Measurements from ENCODE around the gene MTHFD2L.

MTHFD2L gene

DNA sequence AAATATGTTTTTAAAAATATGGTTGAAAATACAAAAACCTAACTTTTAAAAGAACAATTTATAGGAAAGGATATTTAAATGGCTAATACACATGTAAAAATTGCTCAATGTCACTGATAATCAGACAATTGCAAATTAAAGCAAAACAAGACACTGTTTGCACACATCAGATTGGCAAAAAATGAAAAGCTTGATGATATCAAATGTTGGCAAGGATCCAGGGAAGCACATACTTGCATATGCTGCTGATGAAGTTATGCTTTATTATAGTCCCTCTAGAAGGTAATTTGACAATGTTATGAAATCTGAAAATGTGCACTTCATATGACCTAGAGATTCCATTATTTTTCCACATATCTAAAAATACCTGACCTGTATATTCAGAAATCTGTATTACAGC, 104.6 kb downstream of the MTHFD2L start:
- Histone ChIP-seq H2BK15ac (replicated peaks; ENCODE audit: low read depth) (no peak overlapping the region), H3K27me3 (ENCODE audit: insufficient read depth, low read length, poor library complexity) (no peaks in the 10 kb centered on the region), H3K18ac (ENCODE audit: low read length) (no peak overlapping the region), H3K4me3 (ENCODE audit: low read length) (no peak overlapping the region), H3K4me1 (ENCODE audit: control insufficient read depth, low read depth, low read length) (no peaks in the 10 kb centered on the region), H3K27ac (ENCODE audit: low read depth, low read length) (no peak overlapping the region), H2BK120ac (ENCODE audit: low read depth, low read length) (no peak overlapping the region), H3K56ac (ENCODE audit: low read length) (no peak overlapping the region), H3K9ac (ENCODE audit: low read length) (no peak overlapping the region), H4K8ac (ENCODE audit: low read depth, low read length) (no peak overlapping the region), H4K5ac (ENCODE audit: low read length) (no peak overlapping the region), H3K4me2 (ENCODE audit: low read length) (no peak overlapping the region), H2AK5ac (ENCODE audit: low read length) (no peak overlapping the region), H3K23ac (ENCODE audit: low read length) (no peak overlapping the region), H2BK5ac (ENCODE audit: low read length) (no peak overlapping the region), H3K4ac (ENCODE audit: low read depth, low read length) (no peak overlapping the region), H3K36me3 (ENCODE audit: control insufficient read depth, insufficient read depth, low read length) (no peaks in the 10 kb centered on the region), H3K79me2 (ENCODE audit: control insufficient read depth, insufficient read depth, low read length) (no peaks in the 10 kb centered on the region), H3K79me1 (ENCODE audit: low read length) (no peaks in the 10 kb centered on the region)
- no peak for DNase-seq

DNA sequence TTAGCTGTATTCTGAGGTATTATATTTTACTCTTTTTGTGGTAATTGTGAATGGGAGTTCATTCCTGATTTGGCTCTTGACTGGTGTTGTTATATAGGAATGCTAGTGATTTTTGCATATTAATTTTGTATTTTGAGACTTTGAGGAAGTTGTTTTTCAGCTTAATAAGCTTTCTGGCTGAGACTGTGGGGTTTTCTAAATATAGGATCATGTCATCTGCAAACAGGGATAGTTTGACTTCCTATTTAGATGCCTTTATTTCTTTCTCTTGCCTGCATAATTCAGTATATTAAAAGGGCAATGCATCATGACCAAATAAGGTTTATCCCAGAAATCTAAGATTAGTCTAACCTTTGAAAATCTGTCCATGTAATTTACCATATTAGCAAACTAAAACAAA, 105.6 kb downstream of the MTHFD2L start:
- Histone ChIP-seq H3K9ac (ENCODE audit: low read length) (no peak overlapping the region), H4K8ac (ENCODE audit: low read depth, low read length) (no peak overlapping the region), H3K23ac (ENCODE audit: low read length) (no peak overlapping the region), H3K4ac (ENCODE audit: low read depth, low read length) (no peak overlapping the region), H3K27ac (ENCODE audit: low read depth, low read length) (no peak overlapping the region), H3K79me1 (ENCODE audit: low read length) (no peaks in the 10 kb centered on the region), H2BK5ac (ENCODE audit: low read length) (no peak overlapping the region), H3K56ac (ENCODE audit: low read length) (no peak overlapping the region), H3K4me2 (ENCODE audit: low read length) (no peak overlapping the region), H4K5ac (ENCODE audit: low read length) (no peak overlapping the region), H3K36me3 (ENCODE audit: control insufficient read depth, insufficient read depth, low read length) (no peaks in the 10 kb centered on the region), H2BK15ac (replicated peaks; ENCODE audit: low read depth) (no peak overlapping the region), H2AK5ac (ENCODE audit: low read length) (no peak overlapping the region), H3K27me3 (ENCODE audit: insufficient read depth, low read length, poor library complexity) (no peaks in the 10 kb centered on the region), H3K4me1 (ENCODE audit: control insufficient read depth, low read depth, low read length) (no peaks in the 10 kb centered on the region), H3K79me2 (ENCODE audit: control insufficient read depth, insufficient read depth, low read length) (no peaks in the 10 kb centered on the region), H3K18ac (ENCODE audit: low read length) (no peak overlapping the region), H3K4me3 (ENCODE audit: low read length) (no peak overlapping the region), H2BK120ac (ENCODE audit: low read depth, low read length) (no peak overlapping the region)
- no peak for DNase-seq

DNA sequence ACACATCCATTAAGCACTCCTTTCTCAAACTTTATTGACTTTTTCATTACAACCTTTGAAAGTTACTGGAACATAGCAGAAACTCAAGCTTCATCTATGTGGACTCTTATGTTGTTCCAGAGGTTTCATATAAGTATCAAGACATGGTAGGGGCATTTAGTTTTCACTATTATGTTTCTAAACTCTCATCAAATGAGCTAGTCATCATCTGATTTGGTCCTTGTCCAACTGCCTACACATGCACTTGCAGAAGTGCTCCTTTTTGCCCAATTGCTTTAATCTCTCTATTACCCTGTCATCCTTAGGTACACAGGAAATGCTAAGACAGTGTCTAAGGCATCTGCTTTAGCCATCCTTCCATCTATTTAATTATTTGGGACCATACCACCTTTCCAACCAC, 108.2 kb downstream of the MTHFD2L start:
- no peaks in the 10 kb centered on the region for H3K36me3 ChIP-seq (ENCODE audit: control insufficient read depth, insufficient read depth, low read length)
- DNase-seq = no peak
- H3K79me2 ChIP-seq (ENCODE audit: control insufficient read depth, insufficient read depth, low read length) = no peaks in the 10 kb centered on the region
- H3K18ac ChIP-seq (ENCODE audit: low read length) = no peak overlapping the region
- H3K4me3 ChIP-seq (ENCODE audit: low read length) = no peak overlapping the region
- H2AK5ac ChIP-seq (ENCODE audit: low read length) = no peak overlapping the region
- no peak overlapping the region for H2BK5ac ChIP-seq (ENCODE audit: low read length)
- no peak overlapping the region for H3K4me2 ChIP-seq (ENCODE audit: low read length)
- no peaks in the 10 kb centered on the region for H3K27me3 ChIP-seq (ENCODE audit: insufficient read depth, low read length, poor library complexity)
- no peaks in the 10 kb centered on the region for H3K4me1 ChIP-seq (ENCODE audit: control insufficient read depth, low read depth, low read length)
- H4K8ac ChIP-seq (ENCODE audit: low read depth, low read length) = no peak overlapping the region
- H3K56ac ChIP-seq (ENCODE audit: low read length) = no peak overlapping the region
- H2BK120ac ChIP-seq (ENCODE audit: low read depth, low read length) = no peak overlapping the region
- no peak overlapping the region for H4K5ac ChIP-seq (ENCODE audit: low read length)
- H3K9ac ChIP-seq (ENCODE audit: low read length) = no peak overlapping the region
- no peaks in the 10 kb centered on the region for H3K79me1 ChIP-seq (ENCODE audit: low read length)
- no peak overlapping the region for H3K23ac ChIP-seq (ENCODE audit: low read length)
- no peak overlapping the region for H3K27ac ChIP-seq (ENCODE audit: low read depth, low read length)
- H3K4ac ChIP-seq (ENCODE audit: low read depth, low read length) = no peak overlapping the region
- H2BK15ac ChIP-seq (replicated peaks; ENCODE audit: low read depth) = no peak overlapping the region

DNA sequence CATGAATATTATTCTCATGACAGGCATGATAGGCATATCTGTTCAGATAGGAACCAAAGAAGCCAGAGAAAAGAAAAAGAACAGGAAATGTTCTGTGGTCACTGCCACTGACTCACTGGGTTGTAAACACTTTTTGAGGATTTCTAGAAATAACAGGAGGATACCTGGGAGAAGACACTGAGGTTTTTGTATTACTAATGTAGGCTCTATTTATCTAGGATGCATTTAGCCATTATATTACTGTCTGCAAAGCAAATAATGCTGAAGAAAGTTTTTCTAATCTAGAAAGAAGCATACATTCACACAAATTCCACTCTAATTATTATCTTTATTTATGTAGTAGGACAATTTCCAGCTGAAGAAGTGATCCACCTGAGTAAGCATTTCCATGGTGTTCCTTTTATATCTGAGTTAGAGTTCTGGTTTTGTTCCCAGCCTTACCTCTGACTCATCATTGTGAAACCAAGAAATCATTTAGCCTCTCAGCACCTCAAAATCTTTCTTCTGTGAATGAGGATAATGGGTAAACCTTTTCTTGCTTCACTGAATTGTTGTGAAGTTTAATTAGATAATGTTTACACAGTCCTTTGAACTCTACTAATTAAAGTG, 110.2 kb downstream of the MTHFD2L start:
- H4K5ac ChIP-seq (ENCODE audit: low read length) = no peak overlapping the region
- H3K27me3 ChIP-seq (ENCODE audit: insufficient read depth, low read length, poor library complexity) = no peaks in the 10 kb centered on the region

DNA sequence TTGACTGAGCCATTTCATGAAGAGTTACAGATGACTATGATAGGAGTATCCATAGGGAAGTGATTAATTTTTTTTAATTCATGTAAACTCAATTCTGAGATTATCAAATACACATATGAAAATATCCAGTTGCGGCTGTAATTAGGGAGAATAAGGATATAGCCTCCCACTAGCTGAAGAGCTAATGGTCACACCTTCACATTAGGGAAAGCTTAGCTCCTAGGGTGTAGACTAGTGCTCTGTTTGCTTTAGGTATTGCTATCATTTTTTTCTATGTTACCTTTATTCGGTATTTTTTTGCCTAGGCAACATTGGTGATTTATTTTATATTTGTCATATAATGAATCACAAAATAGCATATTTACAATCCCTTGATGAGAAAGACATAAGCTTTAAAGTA, 110.7 kb downstream of the MTHFD2L start:
- Histone ChIP-seq H3K4me2 (ENCODE audit: low read length) (no peak overlapping the region), H3K9ac (ENCODE audit: low read length) (no peak overlapping the region), H4K8ac (ENCODE audit: low read depth, low read length) (no peak overlapping the region), H3K56ac (ENCODE audit: low read length) (no peak overlapping the region), H3K4me1 (ENCODE audit: control insufficient read depth, low read depth, low read length) (no peaks in the 10 kb centered on the region), H3K36me3 (ENCODE audit: control insufficient read depth, insufficient read depth, low read length) (no peaks in the 10 kb centered on the region), H2BK5ac (ENCODE audit: low read length) (no peak overlapping the region), H3K23ac (ENCODE audit: low read length) (no peak overlapping the region), H2BK120ac (ENCODE audit: low read depth, low read length) (no peak overlapping the region), H2BK15ac (replicated peaks; ENCODE audit: low read depth) (no peak overlapping the region), H2AK5ac (ENCODE audit: low read length) (no peak overlapping the region), H3K18ac (ENCODE audit: low read length) (no peak overlapping the region), H3K27me3 (ENCODE audit: insufficient read depth, low read length, poor library complexity) (no peaks in the 10 kb centered on the region), H3K4ac (ENCODE audit: low read depth, low read length) (no peak overlapping the region), H3K4me3 (ENCODE audit: low read length) (no peak overlapping the region), H3K27ac (ENCODE audit: low read depth, low read length) (no peak overlapping the region), H4K5ac (ENCODE audit: low read length) (no peak overlapping the region), H3K79me2 (ENCODE audit: control insufficient read depth, insufficient read depth, low read length) (no peaks in the 10 kb centered on the region), H3K79me1 (ENCODE audit: low read length) (no peaks in the 10 kb centered on the region)
- DNase-seq = no peak
- no CpG with 5 or more reads among the region's 2 CpGs for WGBS (ENCODE audit: extremely low coverage, insufficient coverage, low lambda C conversion rate)

More for the DNA sequence above, 110.2 kb downstream of the MTHFD2L start:
- Histone ChIP-seq H3K56ac (ENCODE audit: low read length) (no peak overlapping the region), H3K4me1 (ENCODE audit: control insufficient read depth, low read depth, low read length) (no peaks in the 10 kb centered on the region), H2AK5ac (ENCODE audit: low read length) (no peak overlapping the region), H3K9ac (ENCODE audit: low read length) (no peak overlapping the region), H3K79me2 (ENCODE audit: control insufficient read depth, insufficient read depth, low read length) (no peaks in the 10 kb centered on the region), H2BK5ac (ENCODE audit: low read length) (no peak overlapping the region), H4K8ac (ENCODE audit: low read depth, low read length) (no peak overlapping the region), H3K18ac (ENCODE audit: low read length) (no peak overlapping the region), H3K4me3 (ENCODE audit: low read length) (no peak overlapping the region), H2BK120ac (ENCODE audit: low read depth, low read length) (no peak overlapping the region), H3K4ac (ENCODE audit: low read depth, low read length) (no peak overlapping the region), H2BK15ac (replicated peaks; ENCODE audit: low read depth) (no peak overlapping the region), H3K23ac (ENCODE audit: low read length) (no peak overlapping the region), H3K27ac (ENCODE audit: low read depth, low read length) (no peak overlapping the region), H3K79me1 (ENCODE audit: low read length) (no peaks in the 10 kb centered on the region), H3K36me3 (ENCODE audit: control insufficient read depth, insufficient read depth, low read length) (no peaks in the 10 kb centered on the region), H3K4me2 (ENCODE audit: low read length) (no peak overlapping the region)
- no peak for DNase-seq

DNA sequence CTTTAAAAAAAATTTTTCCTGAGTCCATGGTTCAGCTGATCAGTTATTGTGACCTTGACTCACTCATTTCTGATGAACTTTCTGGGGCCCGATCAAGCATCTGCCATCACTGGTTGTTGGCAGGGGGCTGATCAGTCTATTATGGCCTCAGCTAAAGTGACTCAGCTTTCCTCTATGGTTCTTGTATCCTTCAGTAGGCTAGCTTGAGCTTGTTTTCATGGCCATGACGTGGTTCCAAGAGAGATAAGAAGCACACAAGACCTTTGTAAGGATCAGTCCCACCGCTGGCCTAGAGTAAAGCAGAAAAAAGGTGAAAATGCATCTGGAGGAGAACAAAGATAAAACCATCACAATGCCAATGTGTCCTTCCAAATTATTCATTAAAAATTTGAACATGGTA, 120.6 kb downstream of the MTHFD2L start:
- Histone ChIP-seq H3K56ac (ENCODE audit: low read length) (no peak overlapping the region), H4K5ac (ENCODE audit: low read length) (no peak overlapping the region), H3K4me3 (ENCODE audit: low read length) (no peak overlapping the region), H3K18ac (ENCODE audit: low read length) (no peak overlapping the region), H4K8ac (ENCODE audit: low read depth, low read length) (no peak overlapping the region), H3K4me1 (ENCODE audit: control insufficient read depth, low read depth, low read length) (no peaks in the 10 kb centered on the region), H3K27ac (ENCODE audit: low read depth, low read length) (no peak overlapping the region), H3K4ac (ENCODE audit: low read depth, low read length) (no peak overlapping the region), H3K79me2 (ENCODE audit: control insufficient read depth, insufficient read depth, low read length) (no peaks in the 10 kb centered on the region), H3K27me3 (ENCODE audit: insufficient read depth, low read length, poor library complexity) (no peaks in the 10 kb centered on the region), H3K23ac (ENCODE audit: low read length) (no peak overlapping the region), H2BK15ac (replicated peaks; ENCODE audit: low read depth) (no peak overlapping the region), H2AK5ac (ENCODE audit: low read length) (no peak overlapping the region), H3K36me3 (ENCODE audit: control insufficient read depth, insufficient read depth, low read length) (no peaks in the 10 kb centered on the region), H3K79me1 (ENCODE audit: low read length) (no peaks in the 10 kb centered on the region), H2BK120ac (ENCODE audit: low read depth, low read length) (no peak overlapping the region), H3K9ac (ENCODE audit: low read length) (no peak overlapping the region), H3K4me2 (ENCODE audit: low read length) (no peak overlapping the region), H2BK5ac (ENCODE audit: low read length) (no peak overlapping the region)
- no peak for DNase-seq
- no CpG with 5 or more reads among the region's 3 CpGs for WGBS (ENCODE audit: extremely low coverage, insufficient coverage, low lambda C conversion rate)
